Measurements from ENCODE around the gene PFN3.
"Not testable (repeated sequence)": the region's sequence is repeated elsewhere in the genome, so short reads cannot be mapped to it uniquely, and the experiment has no call there.

Gene PFN3

GRCh38 chr5:177425196-177425800, 24.8 kb upstream of the PFN3 start:
- no peak for DNase-seq

- no peak for DNase-seq
Observed at GRCh38 chr5:177423671-177424070, 23.2 kb upstream of the PFN3 start.

- DNase-seq = no peak
Observed at GRCh38 chr5:177421062-177421798, 20.8 kb upstream of the PFN3 start.

- DNase-seq = not testable (repeated sequence)
Observed at GRCh38 chr5:177420472-177420871, 20.0 kb upstream of the PFN3 start.

GRCh38 chr5:177419046-177419445, 18.6 kb upstream of the PFN3 start:
- no peak for DNase-seq

GRCh38 chr5:177417081-177417480, 16.6 kb upstream of the PFN3 start:
- not testable (repeated sequence) for DNase-seq

GRCh38 chr5:177414481-177414880, 14.0 kb upstream of the PFN3 start:
- no peak for DNase-seq

GRCh38 chr5:177412603-177413233, 12.3 kb upstream of the PFN3 start:
- no peak for DNase-seq

GRCh38 chr5:177410575-177410974, 10.1 kb upstream of the PFN3 start:
- no peak for DNase-seq

GRCh38 chr5:177409043-177409801, 8.8 kb upstream of the PFN3 start, which contains the start of gene F12:
TSS of gene F12 (minus strand) at chr5:177409564. CDS start at chr5:177409527, 37 bp downstream.
- DNase-seq = no peak

- DNase-seq = no peak
Observed at GRCh38 chr5:177405805-177406204, 5.3 kb upstream of the PFN3 start.

GRCh38 chr5:177405312-177405711, 4.9 kb upstream of the PFN3 start:
- DNase-seq = no peak

GRCh38 chr5:177404641-177405179, 4.2 kb upstream of the PFN3 start:
- DNase-seq = no peak

- peak; percentile 79 for DNase-seq
Observed at GRCh38 chr5:177403792-177404640, 3.6 kb upstream of the PFN3 start.

- DNase-seq = peak; percentile 44
Observed at GRCh38 chr5:177403102-177403791, 2.8 kb upstream of the PFN3 start.

- DNase-seq = peak; percentile 65
Observed at GRCh38 chr5:177402271-177403043, 2.0 kb upstream of the PFN3 start.

- no peak for DNase-seq
Observed at GRCh38 chr5:177397875-177398390, 2.5 kb downstream of the PFN3 start.

GRCh38 chr5:177396807-177397206, 3.7 kb downstream of the PFN3 start:
- DNase-seq = no peak

GRCh38 chr5:177396078-177396477, 4.4 kb downstream of the PFN3 start:
- DNase-seq = no peak

- no peak for DNase-seq
Observed at GRCh38 chr5:177393990-177394389, 6.5 kb downstream of the PFN3 start.

Measured in activated effector memory CD4-positive, alpha-beta T cell treated with Interleukin-2 at 50 U/mL for 16 hours (primary cell).